Muscle layer of duodenum (tissue), 2 donors: ENCODE results near the gene FBXW7.

Source experiments
- H3K27ac ChIP-seq: one replicate; pipeline ENCODE4 v1.7.0; 2013; ENCODE audit warnings: mild to moderate bottlenecking, low read length
- H3K27me3 ChIP-seq: one replicate; pipeline ENCODE4 v1.7.0; 2013; ENCODE audit warnings: low read depth, mild to moderate bottlenecking, control low read depth, low read length
- H3K36me3 ChIP-seq, 2 donors: one replicate each; pipeline ENCODE4 v1.7.0; 2013; ENCODE audit warnings: low read length in 2 of 2, control low read depth in 1 of 2, mild to moderate bottlenecking in 1 of 2; ENCODE audit not compliant: insufficient read depth in 2 of 2, control insufficient read depth in 1 of 2
- H3K4me1 ChIP-seq, 2 donors: one replicate each; pipeline ENCODE4 v1.7.0; 2013; ENCODE audit warnings: low read length in 2 of 2, mild to moderate bottlenecking in 2 of 2, control low read depth in 1 of 2, moderate library complexity in 1 of 2; ENCODE audit not compliant: insufficient read depth in 2 of 2, control insufficient read depth in 1 of 2
- H3K4me3 ChIP-seq, 2 donors: one replicate each; pipeline ENCODE4 v1.7.0; 2013; ENCODE audit warnings: low read length in 2 of 2, low read depth in 1 of 2, mild to moderate bottlenecking in 1 of 2
- H3K9me3 ChIP-seq, 2 donors: one replicate each; pipeline ENCODE4 v1.7.0; 2013; ENCODE audit warnings: low read length in 2 of 2, control low read depth in 1 of 2, mild to moderate bottlenecking in 1 of 2; ENCODE audit not compliant: control insufficient read depth in 1 of 2
- donor health status: healthy.

FBXW7 gene, protein sequence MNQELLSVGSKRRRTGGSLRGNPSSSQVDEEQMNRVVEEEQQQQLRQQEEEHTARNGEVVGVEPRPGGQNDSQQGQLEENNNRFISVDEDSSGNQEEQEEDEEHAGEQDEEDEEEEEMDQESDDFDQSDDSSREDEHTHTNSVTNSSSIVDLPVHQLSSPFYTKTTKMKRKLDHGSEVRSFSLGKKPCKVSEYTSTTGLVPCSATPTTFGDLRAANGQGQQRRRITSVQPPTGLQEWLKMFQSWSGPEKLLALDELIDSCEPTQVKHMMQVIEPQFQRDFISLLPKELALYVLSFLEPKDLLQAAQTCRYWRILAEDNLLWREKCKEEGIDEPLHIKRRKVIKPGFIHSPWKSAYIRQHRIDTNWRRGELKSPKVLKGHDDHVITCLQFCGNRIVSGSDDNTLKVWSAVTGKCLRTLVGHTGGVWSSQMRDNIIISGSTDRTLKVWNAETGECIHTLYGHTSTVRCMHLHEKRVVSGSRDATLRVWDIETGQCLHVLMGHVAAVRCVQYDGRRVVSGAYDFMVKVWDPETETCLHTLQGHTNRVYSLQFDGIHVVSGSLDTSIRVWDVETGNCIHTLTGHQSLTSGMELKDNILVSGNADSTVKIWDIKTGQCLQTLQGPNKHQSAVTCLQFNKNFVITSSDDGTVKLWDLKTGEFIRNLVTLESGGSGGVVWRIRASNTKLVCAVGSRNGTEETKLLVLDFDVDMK

DNA sequence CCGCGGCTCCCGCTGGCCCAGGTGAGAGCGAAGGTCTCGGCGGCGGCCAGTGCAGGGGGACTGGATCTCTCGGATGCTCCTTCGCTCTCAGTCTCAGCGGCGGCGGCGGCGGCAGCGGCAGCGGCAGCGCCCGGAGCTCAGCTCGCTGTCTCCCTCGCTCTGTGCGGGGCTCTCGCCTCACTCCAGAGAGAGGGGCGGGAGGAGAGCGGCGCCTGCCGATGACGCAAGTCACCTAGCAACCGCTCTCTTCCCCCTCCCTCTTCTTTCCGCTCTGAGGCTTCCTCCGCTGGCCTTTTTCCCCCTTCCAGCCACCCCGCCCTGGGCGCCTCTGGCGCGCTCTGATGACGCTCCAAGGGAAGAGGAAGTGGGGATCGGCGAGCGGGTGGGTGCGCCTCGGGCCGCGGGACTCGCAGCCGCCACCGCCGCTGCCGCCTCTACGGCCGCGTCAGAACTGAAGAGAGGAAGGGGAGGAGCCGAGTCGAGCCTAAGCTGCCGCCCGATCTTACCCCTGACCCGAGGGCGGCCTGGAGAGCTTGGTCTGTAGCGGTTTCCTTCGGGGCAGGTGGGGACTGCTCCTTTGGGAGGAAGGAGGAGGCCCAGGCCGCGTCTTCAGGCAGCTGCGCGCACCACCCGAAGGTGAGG is at the start of gene FBXW7:
FBXW7 (minus strand) TSS at position 190 of the 642 bp plus-strand sequence. CDS start 124,289 bp downstream, outside the sequence.
- Histone ChIP-seq H3K36me3 (peaks cover 0 to 8% of the 10 kb centered on the region in 2 donors), H3K27me3 (no peaks in the 10 kb centered on the region), H3K27ac (peak within 1 kb of the TSS; percentile 99), H3K9me3 (no peaks in the 10 kb centered on the region), H3K4me3 (peak within 1 kb of the TSS; percentile 95 to 96), H3K4me1 (peaks cover 0 to 42% of the 10 kb centered on the region in 2 donors)

DNA sequence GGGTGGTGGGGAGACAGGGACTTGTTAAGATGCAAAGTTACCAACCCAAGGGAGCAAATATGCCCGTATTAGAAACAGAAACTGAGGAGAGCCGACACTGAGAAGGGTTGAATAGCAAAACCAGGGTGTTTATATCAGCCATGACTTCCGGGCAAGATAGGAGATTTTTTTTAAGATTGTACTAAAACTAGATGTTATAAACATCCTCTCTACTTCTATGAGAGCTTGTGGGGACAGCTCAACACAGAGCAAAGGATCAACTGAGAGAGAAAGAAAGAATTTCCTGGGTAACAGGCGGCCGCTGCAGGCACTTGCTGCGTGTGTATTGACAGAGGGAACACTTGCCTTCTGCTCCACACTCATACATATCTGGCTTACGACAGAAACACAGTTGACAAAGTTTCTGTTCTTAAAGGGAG is 49.1 kb upstream of the FBXW7 start:
- Histone ChIP-seq H3K4me1 (no peaks in the 10 kb centered on the region), H3K9me3 (no peaks in the 10 kb centered on the region), H3K36me3 (no peaks in the 10 kb centered on the region), H3K4me3 (peak overlapping the region in 1 of 2 donors; percentile 0), H3K27me3 (no peaks in the 10 kb centered on the region), H3K27ac (peak overlapping the region; percentile 48)

GRCh38 chr4:152581536-152582160 is 45.8 kb upstream of the FBXW7 start:
- H3K27me3 ChIP-seq, result no peaks in the 10 kb centered on the region
- H3K9me3 ChIP-seq, result no peaks in the 10 kb centered on the region
- H3K36me3 ChIP-seq, result no peaks in the 10 kb centered on the region
- no peak overlapping the region for H3K4me3 ChIP-seq
- no peak overlapping the region for H3K27ac ChIP-seq
- no peaks in the 10 kb centered on the region for H3K4me1 ChIP-seq

DNA sequence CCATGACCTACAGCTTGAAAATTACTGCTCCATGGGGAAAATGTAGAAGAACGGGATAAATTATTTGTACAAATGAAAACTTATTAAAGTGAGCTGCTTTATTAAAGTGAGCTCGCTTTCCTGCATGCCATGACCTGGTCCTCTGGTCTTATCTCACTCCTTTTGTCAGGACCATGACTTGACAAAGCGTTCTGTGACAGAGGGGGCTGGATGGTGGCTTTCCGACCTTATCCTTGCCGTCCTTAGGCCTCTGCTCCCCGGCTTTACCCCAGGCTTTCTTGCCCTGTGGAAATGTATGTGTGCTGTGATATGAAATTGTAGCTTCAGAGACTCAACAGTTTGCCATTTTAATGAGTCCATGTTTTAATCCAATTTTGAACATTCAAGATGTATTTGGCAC is 44.0 kb upstream of the FBXW7 start:
- Histone ChIP-seq H3K27ac (no peak overlapping the region), H3K4me3 (no peak overlapping the region), H3K27me3 (no peaks in the 10 kb centered on the region), H3K36me3 (no peaks in the 10 kb centered on the region), H3K4me1 (no peaks in the 10 kb centered on the region), H3K9me3 (no peaks in the 10 kb centered on the region)

GRCh38 chr4:152579107-152579764 is 43.3 kb upstream of the FBXW7 start:
- no peaks in the 10 kb centered on the region for H3K27me3 ChIP-seq
- H3K36me3 ChIP-seq, result no peaks in the 10 kb centered on the region
- H3K27ac ChIP-seq, result no peak overlapping the region
- H3K9me3 ChIP-seq, result no peaks in the 10 kb centered on the region
- no peaks in the 10 kb centered on the region for H3K4me1 ChIP-seq
- no peak overlapping the region for H3K4me3 ChIP-seq

GRCh38 chr4:152578670-152579069 is 42.8 kb upstream of the FBXW7 start:
- no peak overlapping the region for H3K4me3 ChIP-seq
- no peaks in the 10 kb centered on the region for H3K36me3 ChIP-seq
- no peaks in the 10 kb centered on the region for H3K4me1 ChIP-seq
- H3K27ac ChIP-seq, result no peak overlapping the region
- H3K9me3 ChIP-seq, result no peaks in the 10 kb centered on the region
- H3K27me3 ChIP-seq, result no peaks in the 10 kb centered on the region

DNA sequence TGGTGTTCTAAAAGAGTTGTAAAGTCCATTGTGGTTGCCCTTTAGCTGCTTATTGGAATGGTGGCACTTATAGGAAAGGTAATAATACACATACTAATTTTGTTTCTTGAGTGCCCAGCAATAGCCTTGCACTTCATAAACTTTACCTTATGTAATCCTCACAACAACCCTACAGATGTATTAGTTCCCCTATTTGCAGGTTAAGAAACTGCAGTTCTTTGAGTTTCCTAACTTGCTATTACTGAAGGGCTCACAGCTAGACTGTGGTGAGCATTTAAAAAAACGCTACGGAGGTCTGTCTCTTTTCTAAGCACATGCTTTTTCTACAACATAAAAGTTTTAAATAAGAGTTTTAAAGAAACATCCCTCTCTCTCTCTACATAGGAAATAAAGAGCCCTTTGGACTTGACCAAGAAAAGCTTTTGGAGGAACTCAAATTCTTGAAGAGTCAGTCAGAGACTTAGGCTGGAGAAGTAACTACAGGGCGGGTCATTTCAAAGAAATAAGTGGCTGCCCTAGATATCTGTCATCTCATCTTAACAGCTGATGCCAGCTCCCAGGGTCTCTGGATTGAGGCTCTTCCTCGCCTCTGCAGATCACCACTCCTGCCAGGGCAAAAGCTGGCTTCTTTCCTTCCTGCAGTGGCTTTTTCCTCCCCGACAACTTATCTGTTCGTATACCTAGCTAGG is 42.0 kb upstream of the FBXW7 start:
- H3K9me3 ChIP-seq, result no peaks in the 10 kb centered on the region

DNA sequence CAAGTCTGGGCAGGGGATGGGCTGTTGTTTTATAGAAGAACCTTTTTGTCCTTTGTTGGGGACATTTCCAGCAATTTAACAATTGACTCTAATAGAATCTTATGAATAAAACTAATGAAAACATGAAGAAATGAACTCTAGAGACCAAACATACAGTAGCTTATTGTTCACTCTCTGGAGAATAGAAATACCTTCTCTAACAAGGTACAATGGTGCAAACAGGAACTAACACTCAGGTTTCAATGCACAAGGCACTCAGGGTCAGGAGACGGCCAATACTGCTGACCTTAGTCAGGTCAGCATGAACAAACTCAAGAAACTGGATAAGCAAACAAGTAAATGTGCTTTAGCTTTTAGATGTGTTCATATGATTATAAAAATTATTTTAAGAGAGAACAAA is 39.6 kb upstream of the FBXW7 start:
- no peaks in the 10 kb centered on the region for H3K36me3 ChIP-seq
- H3K4me3 ChIP-seq, result no peak overlapping the region
- no peaks in the 10 kb centered on the region for H3K27me3 ChIP-seq
- no peaks in the 10 kb centered on the region for H3K9me3 ChIP-seq
- no peaks in the 10 kb centered on the region for H3K4me1 ChIP-seq
- H3K27ac ChIP-seq, result no peak overlapping the region

More for the DNA sequence above, 42.0 kb upstream of the FBXW7 start:
- Histone ChIP-seq H3K36me3 (no peaks in the 10 kb centered on the region), H3K27me3 (no peaks in the 10 kb centered on the region), H3K4me3 (no peak overlapping the region), H3K27ac (no peak overlapping the region), H3K4me1 (no peaks in the 10 kb centered on the region)

- Histone ChIP-seq H3K27me3 (no peaks in the 10 kb centered on the region), H3K36me3 (no peaks in the 10 kb centered on the region), H3K27ac (no peak overlapping the region), H3K9me3 (no peaks in the 10 kb centered on the region), H3K4me3 (no peak overlapping the region), H3K4me1 (no peaks in the 10 kb centered on the region)
Observed at GRCh38 chr4:152573861-152574260, 38.0 kb upstream of the FBXW7 start.

DNA sequence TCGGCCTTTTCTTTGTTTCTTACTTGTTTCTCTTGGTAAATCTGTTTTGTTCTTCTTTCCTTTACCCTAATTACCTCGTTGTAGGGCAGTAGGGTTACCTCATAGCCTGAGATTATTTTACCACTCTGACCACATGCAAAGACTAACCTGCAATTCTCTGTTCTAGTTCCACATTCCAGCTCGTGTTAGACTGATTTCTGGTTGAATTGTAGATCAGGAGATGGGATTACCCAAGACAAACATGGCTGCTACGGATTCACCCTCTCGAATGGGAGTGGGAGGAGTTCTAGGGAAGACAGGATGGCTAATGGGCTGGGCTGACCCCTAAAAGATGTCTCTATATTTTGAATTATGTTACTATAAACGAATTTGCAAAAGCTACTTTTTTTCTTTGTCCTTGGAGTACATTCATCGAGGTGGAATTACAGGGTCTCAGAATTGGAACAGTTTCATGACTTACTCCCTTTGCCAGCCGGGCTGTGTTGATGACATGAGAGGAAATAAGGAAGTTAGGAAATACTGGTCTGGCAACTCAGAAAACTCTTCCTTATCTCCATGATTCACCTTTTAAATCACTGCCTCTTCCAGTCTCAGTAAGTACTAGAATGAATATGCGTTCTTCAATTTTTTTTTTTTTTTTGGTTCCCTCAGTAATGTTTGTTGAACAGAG is 36.7 kb upstream of the FBXW7 start:
- H3K27ac ChIP-seq, result no peak overlapping the region

More for the DNA sequence above, 36.7 kb upstream of the FBXW7 start:
- no peaks in the 10 kb centered on the region for H3K9me3 ChIP-seq
- no peaks in the 10 kb centered on the region for H3K27me3 ChIP-seq
- H3K4me3 ChIP-seq, result no peak overlapping the region
- no peaks in the 10 kb centered on the region for H3K4me1 ChIP-seq
- no peaks in the 10 kb centered on the region for H3K36me3 ChIP-seq
